GM23338 (cell line): ENCODE measurements around the gene MICAL3. TPM values are rescaled to one million over a fixed set of nuclear protein-coding genes. Genes with fewer than 3 reads are reported as not detected.

Source experiments
- ATAC-seq: fragments of 200-7000 bp; cut with Tn5 transposase; 3 replicates; pipeline ENCODE4 v1.9.1; 2020
- DNase-seq: peaks from one replicate; pipeline ENCODE4 v3.0.0-alpha.2; 2015; ENCODE audit warnings: low spot score
- H2AFZ ChIP-seq: fragments of 200-600 bp; sonication (generic); 2 replicates; pipeline ENCODE4 v1.8.0; 2016; ENCODE audit warnings: antibody characterized with exemption, mild to moderate bottlenecking, moderate library complexity
- H3F3A ChIP-seq: fragments of 200-600 bp; sonication (generic); replicated peaks from 2 replicates; pipeline ENCODE4 v1.8.0; 2017; ENCODE audit warnings: antibody characterized with exemption, mixed run types, low read depth
- H3K27ac ChIP-seq: fragments of 200-600 bp; sonication (generic); 2 replicates; pipeline ENCODE4 v1.6.1; 2016; ENCODE audit warnings: low read depth
- H3K27me3 ChIP-seq: fragments of 200-600 bp; sonication (generic); 2 replicates; pipeline ENCODE4 v1.8.0; 2016; ENCODE audit warnings: mild to moderate bottlenecking, mixed run types, moderate library complexity; ENCODE audit not compliant: insufficient read depth
- H3K36me3 ChIP-seq: fragments of 200-600 bp; sonication (generic); 2 replicates; pipeline ENCODE4 v1.8.0; 2016; ENCODE audit warnings: mild to moderate bottlenecking; ENCODE audit not compliant: insufficient read depth
- H3K4me1 ChIP-seq: fragments of 200-600 bp; sonication (generic); 2 replicates; pipeline ENCODE4 v1.8.0; 2016; ENCODE audit warnings: mild to moderate bottlenecking, moderate library complexity; ENCODE audit not compliant: insufficient read depth
- H3K4me2 ChIP-seq: fragments of 200-600 bp; sonication (generic); 2 replicates; pipeline ENCODE4 v1.7.1; 2017; ENCODE audit warnings: mixed run types
- H3K4me3 ChIP-seq: fragments of 200-600 bp; sonication (generic); 2 replicates; pipeline ENCODE4 v1.6.1; 2016; ENCODE audit warnings: mixed run types
- H3K79me2 ChIP-seq: fragments of 200-600 bp; sonication (generic); replicated peaks from 2 replicates; pipeline ENCODE4 v1.8.0; 2017; ENCODE audit warnings: mild to moderate bottlenecking; ENCODE audit not compliant: insufficient read depth
- H3K9me2 ChIP-seq: fragments of 200-600 bp; sonication (generic); 2 replicates; pipeline ENCODE4 v1.8.0; 2017; ENCODE audit not compliant: insufficient read depth
- H4K20me1 ChIP-seq: fragments of 200-600 bp; sonication (generic); replicated peaks from 2 replicates; pipeline ENCODE4 v1.8.0; 2017; ENCODE audit warnings: mild to moderate bottlenecking; ENCODE audit not compliant: insufficient read depth
- H3K27ac Mint-ChIP-seq: 2 replicates; pipeline ENCODE4 v1.8.0; 2020; ENCODE audit warnings: inconsistent platforms, mild to moderate bottlenecking, moderate library complexity, mixed read lengths
- H3K27me3 Mint-ChIP-seq: 3 replicates; pipeline ENCODE4 v1.8.0; 2022; ENCODE audit warnings: low read depth, mild to moderate bottlenecking, moderate library complexity, mixed read lengths, inconsistent platforms; ENCODE audit not compliant: insufficient read depth, poor library complexity
- H3K36me3 Mint-ChIP-seq: 3 replicates; pipeline ENCODE4 v1.8.0; 2021; ENCODE audit warnings: low read depth, mild to moderate bottlenecking, inconsistent platforms, moderate library complexity, mixed read lengths
- H3K4me1 Mint-ChIP-seq: 3 replicates; pipeline ENCODE4 v1.8.0; 2020; ENCODE audit warnings: mild to moderate bottlenecking, inconsistent platforms, mixed read lengths
- H3K4me3 Mint-ChIP-seq: 3 replicates; pipeline ENCODE4 v1.8.0; 2021; ENCODE audit warnings: moderate library complexity, mild to moderate bottlenecking, inconsistent platforms, mixed read lengths
- H3K9me3 Mint-ChIP-seq: 3 replicates; pipeline ENCODE4 v1.8.0; 2020; ENCODE audit warnings: moderate library complexity, mild to moderate bottlenecking, inconsistent platforms, mixed read lengths
- CREB1 ChIP-seq: fragments of 250-450 bp; sonication (Bioruptor Pico); IDR thresholded peaks from 2 replicates; pipeline ENCODE4 v1.5.0; 2020; ENCODE audit warnings: low read depth, mild to moderate bottlenecking, moderate library complexity
- EZH2 ChIP-seq: fragments of 200-600 bp; sonication (generic); IDR thresholded peaks from one replicate; pipeline ENCODE4 v1.8.0; 2017; ENCODE audit warnings: antibody characterized with exemption, mild to moderate bottlenecking, low read depth; ENCODE audit not compliant: unreplicated experiment
- EZH2phosphoT487 ChIP-seq: fragments of 200-600 bp; sonication (generic); IDR thresholded peaks from one replicate; pipeline ENCODE4 v1.8.1; 2018; ENCODE audit warnings: antibody characterized with exemption; ENCODE audit not compliant: unreplicated experiment
- JUNB ChIP-seq: IDR thresholded peaks from one replicate; pipeline ENCODE4 v1.6.1; 2016; ENCODE audit warnings: antibody characterized with exemption; ENCODE audit not compliant: unreplicated experiment
- NANOG ChIP-seq: IDR thresholded peaks from 2 replicates; pipeline ENCODE4 v1.6.1; 2016; ENCODE audit warnings: antibody characterized with exemption, borderline replicate concordance
- POLR2AphosphoS5 ChIP-seq: IDR thresholded peaks from 2 replicates; pipeline ENCODE4 v1.6.1; 2016; ENCODE audit warnings: antibody characterized with exemption, low read depth
- STAT1 ChIP-seq: IDR thresholded peaks from one replicate; pipeline ENCODE4 v1.6.1; 2016; ENCODE audit warnings: antibody characterized with exemption; ENCODE audit not compliant: unreplicated experiment
- ZNF114 ChIP-seq: fragments of 250-450 bp; sonication (Bioruptor Pico); IDR thresholded peaks from 2 replicates; pipeline ENCODE4 v1.5.0; 2020; ENCODE audit warnings: mild to moderate bottlenecking, moderate library complexity
- ZNF331 ChIP-seq: fragments of 250-450 bp; sonication (Bioruptor Pico); IDR thresholded peaks from 2 replicates; pipeline ENCODE4 v1.5.0; 2020; ENCODE audit warnings: low read depth, mild to moderate bottlenecking, moderate library complexity
- polyA plus RNA-seq: library from polyadenylated mRNA; unstranded; fragments of >200 nt; fragmentation: Nextera tagmentation; extraction: Ambion mirVana; gene quantifications from 2 replicates; pipeline ENCODE4 v1.2.1, GENCODE V29; 2016
- total RNA-seq: library from RNA; depleted of rRNA; stranded (reverse); fragments of >200 nt; shearing (Covaris generic); gene quantifications from 2 replicates; pipeline ENCODE4 v1.2.3, GENCODE V29; 2014
- TF ChIP-seq, protein P1 (sequence below): IDR thresholded peaks from 2 replicates; pipeline ENCODE4 v1.6.1; 2016; ENCODE audit warnings: antibody characterized with exemption
- TF ChIP-seq, protein P2 (sequence below): IDR thresholded peaks from one replicate; pipeline ENCODE4 v1.6.1; 2018; ENCODE audit warnings: antibody characterized with exemption; ENCODE audit not compliant: unreplicated experiment
- TF ChIP-seq, protein P3 (sequence below), 2 experiments: fragments of 200-600 bp in 1 of 2; sonication (generic) in 1 of 2; conservative IDR thresholded peaks; 2 replicates each; pipeline versions ENCODE4 v1.5.1 to v1.6.1; 2016 to 2017; ENCODE audit warnings: antibody characterized with exemption in 2 of 2, low read depth in 2 of 2, mild to moderate bottlenecking in 2 of 2, moderate library complexity in 1 of 2
- TF ChIP-seq, protein P4 (sequence below): fragments of 250-450 bp; sonication (Bioruptor Pico); IDR thresholded peaks from 2 replicates; pipeline ENCODE4 v1.5.0; 2020; ENCODE audit warnings: mild to moderate bottlenecking, moderate library complexity

MICAL3 gene
- total and polyA plus RNA-seq, 2 experiments from 2014 or later: 10.1 to 33.9 TPM

DNA sequence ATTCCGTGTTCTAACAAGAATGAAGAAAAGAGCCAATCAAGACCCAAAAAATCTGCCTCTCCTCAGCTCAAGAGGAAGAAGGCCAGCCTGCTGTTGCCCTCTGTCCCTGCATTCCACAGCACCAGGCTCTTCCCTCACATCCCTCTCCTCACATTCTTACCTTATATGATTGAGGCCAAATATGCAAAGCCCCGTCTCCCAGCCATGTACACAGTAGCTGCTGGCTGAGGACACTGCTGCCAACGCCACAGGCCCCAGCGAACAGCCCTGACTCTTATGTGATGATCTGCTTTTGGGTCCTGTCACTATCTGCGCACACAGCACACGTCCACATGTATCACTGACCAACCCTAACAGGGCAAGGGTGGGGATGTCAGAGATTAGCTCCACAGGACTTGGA, 60.2 kb downstream of the MICAL3 start:
- Histone ChIP-seq H3K4me2 (no peak overlapping the region), H3K27ac (peak overlapping the region; percentile 63), H3K36me3 (no peaks in the 10 kb centered on the region), H3K9me2 (no peaks in the 10 kb centered on the region), H3K4me3 (no peak overlapping the region), H4K20me1 (peaks cover 17% of the 10 kb centered on the region), H3F3A (no peaks in the 10 kb centered on the region), H3K4me1 (peaks cover 11% of the 10 kb centered on the region; the same call in 1 of the 2 replicates), H2AFZ (no peak overlapping the region), H3K27me3 (no peaks in the 10 kb centered on the region), H3K79me2 (peaks cover 95% of the 10 kb centered on the region)
- peak; percentile 17 for ATAC-seq
- Mint-ChIP-seq H3K27me3 (peaks cover 8% of the 10 kb centered on the region), H3K4me1 (peaks cover 37% of the 10 kb centered on the region), H3K36me3 (no peaks in the 10 kb centered on the region; the same call in 1 of the 3 replicates), H3K27ac (no peak overlapping the region), H3K4me3 (no peak overlapping the region), H3K9me3 (no peaks in the 10 kb centered on the region)
- TF ChIP-seq STAT1 (no peak), ZNF114 (CRISPR knock-in tag) (no peak), JUNB (no peak), EZH2 (no peak), EZH2phosphoT487 (no peak), ZNF331 (CRISPR knock-in tag) (no peak), CREB1 (CRISPR knock-in tag) (no peak), POLR2AphosphoS5 (no peak), NANOG (no peak)
- TF ChIP-seq, protein P1, sequence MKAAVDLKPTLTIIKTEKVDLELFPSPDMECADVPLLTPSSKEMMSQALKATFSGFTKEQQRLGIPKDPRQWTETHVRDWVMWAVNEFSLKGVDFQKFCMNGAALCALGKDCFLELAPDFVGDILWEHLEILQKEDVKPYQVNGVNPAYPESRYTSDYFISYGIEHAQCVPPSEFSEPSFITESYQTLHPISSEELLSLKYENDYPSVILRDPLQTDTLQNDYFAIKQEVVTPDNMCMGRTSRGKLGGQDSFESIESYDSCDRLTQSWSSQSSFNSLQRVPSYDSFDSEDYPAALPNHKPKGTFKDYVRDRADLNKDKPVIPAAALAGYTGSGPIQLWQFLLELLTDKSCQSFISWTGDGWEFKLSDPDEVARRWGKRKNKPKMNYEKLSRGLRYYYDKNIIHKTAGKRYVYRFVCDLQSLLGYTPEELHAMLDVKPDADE: no peak
- TF ChIP-seq, protein P2, sequence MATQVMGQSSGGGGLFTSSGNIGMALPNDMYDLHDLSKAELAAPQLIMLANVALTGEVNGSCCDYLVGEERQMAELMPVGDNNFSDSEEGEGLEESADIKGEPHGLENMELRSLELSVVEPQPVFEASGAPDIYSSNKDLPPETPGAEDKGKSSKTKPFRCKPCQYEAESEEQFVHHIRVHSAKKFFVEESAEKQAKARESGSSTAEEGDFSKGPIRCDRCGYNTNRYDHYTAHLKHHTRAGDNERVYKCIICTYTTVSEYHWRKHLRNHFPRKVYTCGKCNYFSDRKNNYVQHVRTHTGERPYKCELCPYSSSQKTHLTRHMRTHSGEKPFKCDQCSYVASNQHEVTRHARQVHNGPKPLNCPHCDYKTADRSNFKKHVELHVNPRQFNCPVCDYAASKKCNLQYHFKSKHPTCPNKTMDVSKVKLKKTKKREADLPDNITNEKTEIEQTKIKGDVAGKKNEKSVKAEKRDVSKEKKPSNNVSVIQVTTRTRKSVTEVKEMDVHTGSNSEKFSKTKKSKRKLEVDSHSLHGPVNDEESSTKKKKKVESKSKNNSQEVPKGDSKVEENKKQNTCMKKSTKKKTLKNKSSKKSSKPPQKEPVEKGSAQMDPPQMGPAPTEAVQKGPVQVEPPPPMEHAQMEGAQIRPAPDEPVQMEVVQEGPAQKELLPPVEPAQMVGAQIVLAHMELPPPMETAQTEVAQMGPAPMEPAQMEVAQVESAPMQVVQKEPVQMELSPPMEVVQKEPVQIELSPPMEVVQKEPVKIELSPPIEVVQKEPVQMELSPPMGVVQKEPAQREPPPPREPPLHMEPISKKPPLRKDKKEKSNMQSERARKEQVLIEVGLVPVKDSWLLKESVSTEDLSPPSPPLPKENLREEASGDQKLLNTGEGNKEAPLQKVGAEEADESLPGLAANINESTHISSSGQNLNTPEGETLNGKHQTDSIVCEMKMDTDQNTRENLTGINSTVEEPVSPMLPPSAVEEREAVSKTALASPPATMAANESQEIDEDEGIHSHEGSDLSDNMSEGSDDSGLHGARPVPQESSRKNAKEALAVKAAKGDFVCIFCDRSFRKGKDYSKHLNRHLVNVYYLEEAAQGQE: no peak
- TF ChIP-seq, protein P3, sequence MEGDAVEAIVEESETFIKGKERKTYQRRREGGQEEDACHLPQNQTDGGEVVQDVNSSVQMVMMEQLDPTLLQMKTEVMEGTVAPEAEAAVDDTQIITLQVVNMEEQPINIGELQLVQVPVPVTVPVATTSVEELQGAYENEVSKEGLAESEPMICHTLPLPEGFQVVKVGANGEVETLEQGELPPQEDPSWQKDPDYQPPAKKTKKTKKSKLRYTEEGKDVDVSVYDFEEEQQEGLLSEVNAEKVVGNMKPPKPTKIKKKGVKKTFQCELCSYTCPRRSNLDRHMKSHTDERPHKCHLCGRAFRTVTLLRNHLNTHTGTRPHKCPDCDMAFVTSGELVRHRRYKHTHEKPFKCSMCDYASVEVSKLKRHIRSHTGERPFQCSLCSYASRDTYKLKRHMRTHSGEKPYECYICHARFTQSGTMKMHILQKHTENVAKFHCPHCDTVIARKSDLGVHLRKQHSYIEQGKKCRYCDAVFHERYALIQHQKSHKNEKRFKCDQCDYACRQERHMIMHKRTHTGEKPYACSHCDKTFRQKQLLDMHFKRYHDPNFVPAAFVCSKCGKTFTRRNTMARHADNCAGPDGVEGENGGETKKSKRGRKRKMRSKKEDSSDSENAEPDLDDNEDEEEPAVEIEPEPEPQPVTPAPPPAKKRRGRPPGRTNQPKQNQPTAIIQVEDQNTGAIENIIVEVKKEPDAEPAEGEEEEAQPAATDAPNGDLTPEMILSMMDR (conservative IDR thresholded peaks at IDR 0.05; ENCODE audit: low read depth in 2 of 2): no peak
- TF ChIP-seq, protein P4, sequence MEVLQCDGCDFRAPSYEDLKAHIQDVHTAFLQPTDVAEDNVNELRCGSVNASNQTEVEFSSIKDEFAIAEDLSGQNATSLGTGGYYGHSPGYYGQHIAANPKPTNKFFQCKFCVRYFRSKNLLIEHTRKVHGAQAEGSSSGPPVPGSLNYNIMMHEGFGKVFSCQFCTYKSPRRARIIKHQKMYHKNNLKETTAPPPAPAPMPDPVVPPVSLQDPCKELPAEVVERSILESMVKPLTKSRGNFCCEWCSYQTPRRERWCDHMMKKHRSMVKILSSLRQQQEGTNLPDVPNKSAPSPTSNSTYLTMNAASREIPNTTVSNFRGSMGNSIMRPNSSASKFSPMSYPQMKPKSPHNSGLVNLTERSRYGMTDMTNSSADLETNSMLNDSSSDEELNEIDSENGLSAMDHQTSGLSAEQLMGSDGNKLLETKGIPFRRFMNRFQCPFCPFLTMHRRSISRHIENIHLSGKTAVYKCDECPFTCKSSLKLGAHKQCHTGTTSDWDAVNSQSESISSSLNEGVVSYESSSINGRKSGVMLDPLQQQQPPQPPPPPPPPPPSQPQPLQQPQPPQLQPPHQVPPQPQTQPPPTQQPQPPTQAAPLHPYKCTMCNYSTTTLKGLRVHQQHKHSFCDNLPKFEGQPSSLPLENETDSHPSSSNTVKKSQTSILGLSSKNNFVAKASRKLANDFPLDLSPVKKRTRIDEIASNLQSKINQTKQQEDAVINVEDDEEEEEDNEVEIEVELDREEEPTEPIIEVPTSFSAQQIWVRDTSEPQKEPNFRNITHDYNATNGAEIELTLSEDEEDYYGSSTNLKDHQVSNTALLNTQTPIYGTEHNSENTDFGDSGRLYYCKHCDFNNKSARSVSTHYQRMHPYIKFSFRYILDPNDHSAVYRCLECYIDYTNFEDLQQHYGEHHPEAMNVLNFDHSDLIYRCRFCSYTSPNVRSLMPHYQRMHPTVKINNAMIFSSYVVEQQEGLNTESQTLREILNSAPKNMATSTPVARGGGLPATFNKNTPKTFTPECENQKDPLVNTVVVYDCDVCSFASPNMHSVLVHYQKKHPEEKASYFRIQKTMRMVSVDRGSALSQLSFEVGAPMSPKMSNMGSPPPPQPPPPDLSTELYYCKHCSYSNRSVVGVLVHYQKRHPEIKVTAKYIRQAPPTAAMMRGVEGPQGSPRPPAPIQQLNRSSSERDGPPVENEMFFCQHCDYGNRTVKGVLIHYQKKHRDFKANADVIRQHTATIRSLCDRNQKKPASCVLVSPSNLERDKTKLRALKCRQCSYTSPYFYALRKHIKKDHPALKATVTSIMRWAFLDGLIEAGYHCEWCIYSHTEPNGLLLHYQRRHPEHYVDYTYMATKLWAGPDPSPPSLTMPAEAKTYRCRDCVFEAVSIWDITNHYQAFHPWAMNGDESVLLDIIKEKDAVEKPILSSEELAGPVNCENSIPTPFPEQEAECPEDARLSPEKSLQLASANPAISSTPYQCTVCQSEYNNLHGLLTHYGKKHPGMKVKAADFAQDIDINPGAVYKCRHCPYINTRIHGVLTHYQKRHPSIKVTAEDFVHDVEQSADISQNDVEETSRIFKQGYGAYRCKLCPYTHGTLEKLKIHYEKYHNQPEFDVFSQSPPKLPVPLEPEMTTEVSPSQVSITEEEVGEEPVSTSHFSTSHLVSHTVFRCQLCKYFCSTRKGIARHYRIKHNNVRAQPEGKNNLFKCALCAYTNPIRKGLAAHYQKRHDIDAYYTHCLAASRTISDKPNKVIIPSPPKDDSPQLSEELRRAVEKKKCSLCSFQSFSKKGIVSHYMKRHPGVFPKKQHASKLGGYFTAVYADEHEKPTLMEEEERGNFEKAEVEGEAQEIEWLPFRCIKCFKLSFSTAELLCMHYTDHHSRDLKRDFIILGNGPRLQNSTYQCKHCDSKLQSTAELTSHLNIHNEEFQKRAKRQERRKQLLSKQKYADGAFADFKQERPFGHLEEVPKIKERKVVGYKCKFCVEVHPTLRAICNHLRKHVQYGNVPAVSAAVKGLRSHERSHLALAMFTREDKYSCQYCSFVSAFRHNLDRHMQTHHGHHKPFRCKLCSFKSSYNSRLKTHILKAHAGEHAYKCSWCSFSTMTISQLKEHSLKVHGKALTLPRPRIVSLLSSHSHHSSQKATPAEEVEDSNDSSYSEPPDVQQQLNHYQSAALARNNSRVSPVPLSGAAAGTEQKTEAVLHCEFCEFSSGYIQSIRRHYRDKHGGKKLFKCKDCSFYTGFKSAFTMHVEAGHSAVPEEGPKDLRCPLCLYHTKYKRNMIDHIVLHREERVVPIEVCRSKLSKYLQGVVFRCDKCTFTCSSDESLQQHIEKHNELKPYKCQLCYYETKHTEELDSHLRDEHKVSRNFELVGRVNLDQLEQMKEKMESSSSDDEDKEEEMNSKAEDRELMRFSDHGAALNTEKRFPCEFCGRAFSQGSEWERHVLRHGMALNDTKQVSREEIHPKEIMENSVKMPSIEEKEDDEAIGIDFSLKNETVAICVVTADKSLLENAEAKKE: no peak
- DNase-seq: no peak
